ENCODE results near the gene IGSF21. TPM values are rescaled to one million over a fixed set of nuclear protein-coding genes. Genes with fewer than 3 reads are reported as not detected.

The IGSF21 gene
- polyA plus RNA-seq, 1 experiment = not detected

- no peak for DNase-seq (ENCODE audit: low read depth, low spot score)
- no peak for TF ChIP-seq CTCF (IDR thresholded peaks at IDR 0.05; ENCODE audit: low read depth, low read length)
- Histone ChIP-seq H3K27me3 (ENCODE audit: control insufficient read depth, insufficient read depth, low read length) (peaks cover 3% of the 10 kb centered on the region), H3K27ac (ENCODE audit: low read depth, low read length) (no peak overlapping the region), H3K9me3 (ENCODE audit: control insufficient read depth, insufficient read depth, low read length) (no peaks in the 10 kb centered on the region), H3K4me3 (ENCODE audit: low read depth, low read length) (no peak overlapping the region)
- ChIA-PET CTCF (no interaction called here), POLR2A (no interaction called here)
These were observed 14.0 kb upstream of the IGSF21 start for GRCh38 chr1:18093646-18094045.

- TF ChIP-seq CTCF (IDR thresholded peaks at IDR 0.05; ENCODE audit: low read depth, low read length) = no peak
- CTCF ChIA-PET = no interaction called here
- H3K4me3 ChIP-seq (ENCODE audit: low read depth, low read length) = no peak overlapping the region
- no peaks in the 10 kb centered on the region for H3K9me3 ChIP-seq (ENCODE audit: control insufficient read depth, insufficient read depth, low read length)
- DNase-seq (ENCODE audit: low read depth, low spot score) = no peak
- H3K27me3 ChIP-seq (ENCODE audit: control insufficient read depth, insufficient read depth, low read length) = peaks cover 3% of the 10 kb centered on the region
- POLR2A ChIA-PET = no interaction called here
- no peak overlapping the region for H3K27ac ChIP-seq (ENCODE audit: low read depth, low read length)
These were observed 13.5 kb upstream of the IGSF21 start for GRCh38 chr1:18094096-18094495.

GRCh38 chr1:18097206-18097605 lies 10.4 kb upstream of the IGSF21 start:
- H3K9me3 ChIP-seq (ENCODE audit: control insufficient read depth, insufficient read depth, low read length) = no peaks in the 10 kb centered on the region
- H3K27ac ChIP-seq (ENCODE audit: low read depth, low read length) = no peak overlapping the region
- H3K4me3 ChIP-seq (ENCODE audit: low read depth, low read length) = no peak overlapping the region
- peaks cover 3% of the 10 kb centered on the region for H3K27me3 ChIP-seq (ENCODE audit: control insufficient read depth, insufficient read depth, low read length)
- ChIA-PET POLR2A (no interaction called here), CTCF (no interaction called here)
- TF ChIP-seq CTCF (IDR thresholded peaks at IDR 0.05; ENCODE audit: low read depth, low read length) = no peak
- DNase-seq (ENCODE audit: low read depth, low spot score) = no peak

GRCh38 chr1:18099026-18099425 lies 8.6 kb upstream of the IGSF21 start:
- Histone ChIP-seq H3K9me3 (ENCODE audit: control insufficient read depth, insufficient read depth, low read length) (no peaks in the 10 kb centered on the region), H3K27ac (ENCODE audit: low read depth, low read length) (no peak overlapping the region), H3K4me3 (ENCODE audit: low read depth, low read length) (no peak overlapping the region), H3K27me3 (ENCODE audit: control insufficient read depth, insufficient read depth, low read length) (peaks cover 3% of the 10 kb centered on the region)
- no peak for TF ChIP-seq CTCF (IDR thresholded peaks at IDR 0.05; ENCODE audit: low read depth, low read length)
- ChIA-PET CTCF (interaction anchor here (0.7 to 2.5 kb wide), 6 partner anchors 8 to 438 kb away, joined by 3 to 9 read pairs (median 4); no protein-coding TSS in a partner anchor), POLR2A (no interaction called here)
- no peak for DNase-seq (ENCODE audit: low read depth, low spot score)

GRCh38 chr1:18100060-18100459 lies 7.5 kb upstream of the IGSF21 start:
- Histone ChIP-seq H3K4me3 (ENCODE audit: low read depth, low read length) (no peak overlapping the region), H3K27me3 (ENCODE audit: control insufficient read depth, insufficient read depth, low read length) (peaks cover 3% of the 10 kb centered on the region), H3K27ac (ENCODE audit: low read depth, low read length) (no peak overlapping the region), H3K9me3 (ENCODE audit: control insufficient read depth, insufficient read depth, low read length) (no peaks in the 10 kb centered on the region)
- CTCF ChIA-PET = interaction anchor here (0.6 to 2.9 kb wide), 23 partner anchors 9 to 1020 kb away, joined by 3 to 35 read pairs (median 3); no protein-coding TSS in a partner anchor
- POLR2A ChIA-PET = no interaction called here
- TF ChIP-seq CTCF (IDR thresholded peaks at IDR 0.05; ENCODE audit: low read depth, low read length) = no peak
- DNase-seq (ENCODE audit: low read depth, low spot score) = no peak
